ENCODE measurements around the gene ATP8A2. TPM values are rescaled to one million over a fixed set of nuclear protein-coding genes. Genes with fewer than 3 reads are reported as not detected.

Gene ATP8A2
- total and polyA plus RNA-seq, 4 donors = 0.01 to 0.08 (median 0.05) TPM; not detected in 1

DNA sequence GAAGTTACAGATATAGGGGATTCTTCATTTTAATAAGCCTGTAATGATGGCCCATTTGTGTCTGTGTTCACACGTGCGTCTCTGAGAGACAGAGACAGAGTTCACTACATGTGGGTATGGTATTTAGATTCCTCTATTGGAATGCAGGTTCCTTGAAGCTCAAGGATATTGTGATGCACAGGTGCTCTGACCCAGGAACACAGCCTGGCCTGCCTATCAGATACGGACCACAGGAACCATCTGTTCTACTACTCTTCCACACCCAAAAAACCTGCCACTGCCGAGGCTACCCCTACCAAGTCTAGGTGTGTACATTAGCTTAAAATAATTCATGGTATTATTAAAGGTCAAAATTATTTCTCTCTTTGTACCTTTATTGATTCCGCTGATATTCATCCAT lies 289.2 kb downstream of the ATP8A2 start:
- no peak overlapping the region for H3K4me3 ChIP-seq (ENCODE audit: low read depth in 1 of 3, low read length in 3 of 3)
- DNase-seq (ENCODE audit: low spot score) = no peak
- TF ChIP-seq GABPA (IDR thresholded peaks at IDR 0.05 in 1 of 2, conservative IDR thresholded peaks at IDR 0.05 in 1 of 2) = no peak
- no peak for TF ChIP-seq HNF4A (conservative IDR thresholded peaks at IDR 0.05)
- no peak for TF ChIP-seq YY1 (IDR thresholded peaks at IDR 0.05)
- TF ChIP-seq REST (IDR thresholded peaks at IDR 0.05) = no peak
- no peak for TF ChIP-seq MAX (IDR thresholded peaks at IDR 0.05)
- TF ChIP-seq RAD21 (IDR thresholded peaks at IDR 0.05) = no peak
- TF ChIP-seq, protein P1, sequence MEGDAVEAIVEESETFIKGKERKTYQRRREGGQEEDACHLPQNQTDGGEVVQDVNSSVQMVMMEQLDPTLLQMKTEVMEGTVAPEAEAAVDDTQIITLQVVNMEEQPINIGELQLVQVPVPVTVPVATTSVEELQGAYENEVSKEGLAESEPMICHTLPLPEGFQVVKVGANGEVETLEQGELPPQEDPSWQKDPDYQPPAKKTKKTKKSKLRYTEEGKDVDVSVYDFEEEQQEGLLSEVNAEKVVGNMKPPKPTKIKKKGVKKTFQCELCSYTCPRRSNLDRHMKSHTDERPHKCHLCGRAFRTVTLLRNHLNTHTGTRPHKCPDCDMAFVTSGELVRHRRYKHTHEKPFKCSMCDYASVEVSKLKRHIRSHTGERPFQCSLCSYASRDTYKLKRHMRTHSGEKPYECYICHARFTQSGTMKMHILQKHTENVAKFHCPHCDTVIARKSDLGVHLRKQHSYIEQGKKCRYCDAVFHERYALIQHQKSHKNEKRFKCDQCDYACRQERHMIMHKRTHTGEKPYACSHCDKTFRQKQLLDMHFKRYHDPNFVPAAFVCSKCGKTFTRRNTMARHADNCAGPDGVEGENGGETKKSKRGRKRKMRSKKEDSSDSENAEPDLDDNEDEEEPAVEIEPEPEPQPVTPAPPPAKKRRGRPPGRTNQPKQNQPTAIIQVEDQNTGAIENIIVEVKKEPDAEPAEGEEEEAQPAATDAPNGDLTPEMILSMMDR (IDR thresholded peaks at IDR 0.05; ENCODE audit: low read depth, low read length, missing input control) = no peak
- no peak for TF ChIP-seq ATF3 (IDR thresholded peaks at IDR 0.05)
- TF ChIP-seq EGR1 (IDR thresholded peaks at IDR 0.05; ENCODE audit: low read depth in 2 of 2) = no peak
- no peak for TF ChIP-seq JUND (IDR thresholded peaks at IDR 0.05)
- TF ChIP-seq FOXA1 (IDR thresholded peaks at IDR 0.05) = no peak
- TF ChIP-seq, protein P2, sequence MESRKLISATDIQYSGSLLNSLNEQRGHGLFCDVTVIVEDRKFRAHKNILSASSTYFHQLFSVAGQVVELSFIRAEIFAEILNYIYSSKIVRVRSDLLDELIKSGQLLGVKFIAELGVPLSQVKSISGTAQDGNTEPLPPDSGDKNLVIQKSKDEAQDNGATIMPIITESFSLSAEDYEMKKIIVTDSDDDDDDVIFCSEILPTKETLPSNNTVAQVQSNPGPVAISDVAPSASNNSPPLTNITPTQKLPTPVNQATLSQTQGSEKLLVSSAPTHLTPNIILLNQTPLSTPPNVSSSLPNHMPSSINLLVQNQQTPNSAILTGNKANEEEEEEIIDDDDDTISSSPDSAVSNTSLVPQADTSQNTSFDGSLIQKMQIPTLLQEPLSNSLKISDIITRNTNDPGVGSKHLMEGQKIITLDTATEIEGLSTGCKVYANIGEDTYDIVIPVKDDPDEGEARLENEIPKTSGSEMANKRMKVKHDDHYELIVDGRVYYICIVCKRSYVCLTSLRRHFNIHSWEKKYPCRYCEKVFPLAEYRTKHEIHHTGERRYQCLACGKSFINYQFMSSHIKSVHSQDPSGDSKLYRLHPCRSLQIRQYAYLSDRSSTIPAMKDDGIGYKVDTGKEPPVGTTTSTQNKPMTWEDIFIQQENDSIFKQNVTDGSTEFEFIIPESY (IDR thresholded peaks at IDR 0.05) = no peak
- H3K9ac ChIP-seq (ENCODE audit: low read depth in 1 of 2, low read length in 2 of 2) = no peak overlapping the region
- 73% methylated on average over 5 of the region's 5 CpGs for WGBS
- H3K27me3 ChIP-seq (ENCODE audit: control insufficient read depth in 4 of 4, insufficient read depth in 4 of 4, low read length in 3 of 4) = peaks cover 0 to 5% (median under 1%) of the 10 kb centered on the region in 4 donors
- H3K36me3 ChIP-seq (ENCODE audit: control insufficient read depth in 4 of 4, insufficient read depth in 3 of 4, low read depth in 1 of 4, low read length in 3 of 4) = no peaks in the 10 kb centered on the region
- H3K27ac ChIP-seq (ENCODE audit: low read depth in 1 of 2, low read length in 2 of 2) = no peak overlapping the region
- peaks cover 0 to under 1% (median 0%) of the 10 kb centered on the region in 4 donors for H3K9me3 ChIP-seq (ENCODE audit: control insufficient read depth in 4 of 4, low read length in 3 of 4)
- H3K4me1 ChIP-seq (ENCODE audit: control insufficient read depth in 4 of 4, insufficient read depth in 4 of 4, low read length in 3 of 4) = no peaks in the 10 kb centered on the region

GRCh38 chr13:25662516-25662915 lies 290.7 kb downstream of the ATP8A2 start:
- no peaks in the 10 kb centered on the region for H3K9me3 ChIP-seq (ENCODE audit: control insufficient read depth in 4 of 4, low read length in 3 of 4)
- no peak for TF ChIP-seq RAD21 (IDR thresholded peaks at IDR 0.05)
- TF ChIP-seq HNF4A (conservative IDR thresholded peaks at IDR 0.05) = no peak
- no peak for TF ChIP-seq GABPA (IDR thresholded peaks at IDR 0.05 in 1 of 2, conservative IDR thresholded peaks at IDR 0.05 in 1 of 2)
- TF ChIP-seq EGR1 (IDR thresholded peaks at IDR 0.05; ENCODE audit: low read depth in 2 of 2) = no peak
- TF ChIP-seq, protein P1 (IDR thresholded peaks at IDR 0.05; ENCODE audit: low read depth, low read length, missing input control) = no peak
- TF ChIP-seq HNF4G (IDR thresholded peaks at IDR 0.05) = no peak
- TF ChIP-seq RXRA (IDR thresholded peaks at IDR 0.05) = no peak
- no peak for TF ChIP-seq FOXA1 (IDR thresholded peaks at IDR 0.05)
- no peak for TF ChIP-seq MAX (IDR thresholded peaks at IDR 0.05)
- no peak for TF ChIP-seq YY1 (IDR thresholded peaks at IDR 0.05)
- TF ChIP-seq FOXA2 (IDR thresholded peaks at IDR 0.05) = no peak
- no peak for TF ChIP-seq SP1 (IDR thresholded peaks at IDR 0.05)
- no peak for TF ChIP-seq ATF3 (IDR thresholded peaks at IDR 0.05)
- TF ChIP-seq NR2F2 (IDR thresholded peaks at IDR 0.05) = no peak
- TF ChIP-seq JUND (IDR thresholded peaks at IDR 0.05) = no peak
- TF ChIP-seq, protein P2 (IDR thresholded peaks at IDR 0.05) = no peak
- TF ChIP-seq TAF1 (conservative IDR thresholded peaks at IDR 0.05) = no peak
- no peak overlapping the region for H3K4me3 ChIP-seq (ENCODE audit: low read depth in 1 of 3, low read length in 3 of 3)
- 63% methylated on average over 1 of the region's 1 CpG for WGBS
- peaks cover 0 to 5% (median under 1%) of the 10 kb centered on the region in 4 donors for H3K27me3 ChIP-seq (ENCODE audit: control insufficient read depth in 4 of 4, insufficient read depth in 4 of 4, low read length in 3 of 4)
- H3K9ac ChIP-seq (ENCODE audit: low read depth in 1 of 2, low read length in 2 of 2) = no peak overlapping the region
- no peak overlapping the region for H3K27ac ChIP-seq (ENCODE audit: low read depth in 1 of 2, low read length in 2 of 2)
- no peak for DNase-seq (ENCODE audit: low spot score)
- no peaks in the 10 kb centered on the region for H3K36me3 ChIP-seq (ENCODE audit: control insufficient read depth in 4 of 4, insufficient read depth in 3 of 4, low read depth in 1 of 4, low read length in 3 of 4)
- no peaks in the 10 kb centered on the region for H3K4me1 ChIP-seq (ENCODE audit: control insufficient read depth in 4 of 4, insufficient read depth in 4 of 4, low read length in 3 of 4)

Measured in liver (tissue), 9 donors.